Measurements from ENCODE around the gene KCNN3. TPM values are rescaled to one million over a fixed set of nuclear protein-coding genes. Genes with fewer than 3 reads are reported as not detected.

Gene KCNN3
- total RNA-seq, 1 experiment from 2014 or later, result 0.26 TPM

DNA sequence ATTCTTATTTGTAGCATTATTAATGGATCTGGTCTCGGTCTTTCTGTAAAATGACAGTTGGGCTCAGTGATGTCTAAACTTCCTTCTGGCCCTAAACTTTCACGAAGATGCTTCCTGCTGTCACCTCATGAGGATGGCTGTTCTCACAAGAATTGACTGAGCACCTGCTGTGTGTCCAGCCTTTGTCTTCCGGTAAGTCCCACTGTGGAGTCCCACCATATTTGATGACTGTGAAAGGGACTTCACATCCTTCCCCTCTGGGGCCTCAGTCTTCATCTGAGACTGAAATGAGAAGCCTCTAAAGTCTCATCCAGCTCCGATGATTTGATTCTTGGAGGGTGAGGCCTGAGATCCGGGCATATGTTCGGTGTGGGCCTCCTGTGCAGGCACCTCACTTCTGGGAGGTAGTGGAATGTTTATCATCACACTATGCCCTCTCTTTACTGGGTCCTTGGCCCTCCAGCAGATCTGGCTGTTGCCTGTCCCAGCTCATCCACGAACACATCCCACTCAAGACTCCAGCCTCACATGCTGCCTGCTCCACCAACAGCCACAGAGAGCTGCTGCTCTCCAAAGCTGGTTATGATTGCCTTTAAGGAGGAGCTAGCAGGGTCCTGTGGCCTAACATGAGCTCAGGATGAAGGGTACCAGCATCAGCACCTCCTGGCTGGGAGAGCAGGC lies 95.8 kb downstream of the KCNN3 start:
- no peak for DNase-seq
- ChIA-PET CTCF (no interaction called here), POLR2A (ENCODE audit: unreplicated experiment) (no interaction called here)
- Histone ChIP-seq H3K79me2 (ENCODE audit: low read length) (no peaks in the 10 kb centered on the region), H3K27ac (ENCODE audit: low read length) (no peak overlapping the region), H3K9ac (ENCODE audit: low read length) (no peak overlapping the region), H3K4me2 (ENCODE audit: low read length) (no peak overlapping the region), H3K4me3 (ENCODE audit: low read length) (no peak overlapping the region), H2AFZ (ENCODE audit: low read length) (no peak overlapping the region), H3K27me3 (ENCODE audit: low read length) (peaks cover 35% of the 10 kb centered on the region), H3K4me1 (ENCODE audit: insufficient read depth, low read length) (no peaks in the 10 kb centered on the region), H4K20me1 (ENCODE audit: low read length) (no peaks in the 10 kb centered on the region), H3K36me3 (ENCODE audit: low read depth, low read length) (no peaks in the 10 kb centered on the region), H3K9me2 (replicated peaks; ENCODE audit: low read length) (no peaks in the 10 kb centered on the region), H3K9me3 (ENCODE audit: low read length) (peaks cover 7% of the 10 kb centered on the region; the same call in 1 of the 2 replicates), H3F3A (ENCODE audit: low read length, unreplicated experiment) (no peaks in the 10 kb centered on the region)
- no peak for ATAC-seq
- BruUV-seq (replicated peaks), result no TSS peak
- intact Hi-C loops (cut with micrococcal nuclease), result no loop called here
- TF ChIP-seq EZH2phosphoT487 (IDR thresholded peaks at IDR 0.05; ENCODE audit: borderline replicate concordance, low read length), result no peak
- no peak for TF ChIP-seq EZH2 (IDR thresholded peaks at IDR 0.05; ENCODE audit: low read length, unreplicated experiment)
- TF ChIP-seq, protein P1, sequence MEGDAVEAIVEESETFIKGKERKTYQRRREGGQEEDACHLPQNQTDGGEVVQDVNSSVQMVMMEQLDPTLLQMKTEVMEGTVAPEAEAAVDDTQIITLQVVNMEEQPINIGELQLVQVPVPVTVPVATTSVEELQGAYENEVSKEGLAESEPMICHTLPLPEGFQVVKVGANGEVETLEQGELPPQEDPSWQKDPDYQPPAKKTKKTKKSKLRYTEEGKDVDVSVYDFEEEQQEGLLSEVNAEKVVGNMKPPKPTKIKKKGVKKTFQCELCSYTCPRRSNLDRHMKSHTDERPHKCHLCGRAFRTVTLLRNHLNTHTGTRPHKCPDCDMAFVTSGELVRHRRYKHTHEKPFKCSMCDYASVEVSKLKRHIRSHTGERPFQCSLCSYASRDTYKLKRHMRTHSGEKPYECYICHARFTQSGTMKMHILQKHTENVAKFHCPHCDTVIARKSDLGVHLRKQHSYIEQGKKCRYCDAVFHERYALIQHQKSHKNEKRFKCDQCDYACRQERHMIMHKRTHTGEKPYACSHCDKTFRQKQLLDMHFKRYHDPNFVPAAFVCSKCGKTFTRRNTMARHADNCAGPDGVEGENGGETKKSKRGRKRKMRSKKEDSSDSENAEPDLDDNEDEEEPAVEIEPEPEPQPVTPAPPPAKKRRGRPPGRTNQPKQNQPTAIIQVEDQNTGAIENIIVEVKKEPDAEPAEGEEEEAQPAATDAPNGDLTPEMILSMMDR (conservative IDR thresholded peaks at IDR 0.05; ENCODE audit: low read depth, low read length), result no peak

DNA sequence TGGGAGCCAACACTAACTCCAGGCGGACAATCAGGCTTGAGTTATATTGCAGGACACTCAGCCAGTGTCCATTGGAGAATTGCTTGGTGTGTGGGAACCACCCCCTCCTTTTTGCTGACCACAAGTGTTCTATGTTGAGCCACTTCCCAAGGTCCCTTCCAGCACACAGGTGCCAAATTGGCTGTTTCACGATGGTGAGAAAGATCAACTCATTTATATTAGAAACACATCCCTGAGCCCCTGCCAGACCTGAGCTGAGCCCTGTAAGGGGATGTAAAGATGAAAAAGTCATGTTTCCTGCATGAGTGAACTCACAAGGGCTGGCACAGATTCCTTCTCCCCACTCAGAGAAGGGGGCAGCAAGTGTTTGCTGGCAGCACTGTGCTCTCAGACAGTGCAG lies 96.5 kb downstream of the KCNN3 start:
- no peaks in the 10 kb centered on the region for H3K9me2 ChIP-seq (replicated peaks; ENCODE audit: low read length)
- BruUV-seq (replicated peaks), result no TSS peak
- H3K4me2 ChIP-seq (ENCODE audit: low read length), result no peak overlapping the region
- ATAC-seq (no peak), DNase-seq (no peak)
- ChIA-PET POLR2A (ENCODE audit: unreplicated experiment) (no interaction called here), CTCF (no interaction called here)
- H4K20me1 ChIP-seq (ENCODE audit: low read length), result no peaks in the 10 kb centered on the region
- H3F3A ChIP-seq (ENCODE audit: low read length, unreplicated experiment), result no peaks in the 10 kb centered on the region
- intact Hi-C loops (cut with micrococcal nuclease), result no loop called here
- no peaks in the 10 kb centered on the region for H3K4me1 ChIP-seq (ENCODE audit: insufficient read depth, low read length)
- H3K27ac ChIP-seq (ENCODE audit: low read length), result no peak overlapping the region
- H3K27me3 ChIP-seq (ENCODE audit: low read length), result peaks cover 31% of the 10 kb centered on the region
- TF ChIP-seq EZH2phosphoT487 (IDR thresholded peaks at IDR 0.05; ENCODE audit: borderline replicate concordance, low read length) (no peak), EZH2 (IDR thresholded peaks at IDR 0.05; ENCODE audit: low read length, unreplicated experiment) (no peak)
- TF ChIP-seq, protein P1 (conservative IDR thresholded peaks at IDR 0.05; ENCODE audit: low read depth, low read length), result no peak
- no peak overlapping the region for H2AFZ ChIP-seq (ENCODE audit: low read length)
- H3K4me3 ChIP-seq (ENCODE audit: low read length), result no peak overlapping the region
- no peak overlapping the region for H3K9ac ChIP-seq (ENCODE audit: low read length)
- H3K36me3 ChIP-seq (ENCODE audit: low read depth, low read length), result no peaks in the 10 kb centered on the region
- no peaks in the 10 kb centered on the region for H3K9me3 ChIP-seq (ENCODE audit: low read length)
- no peaks in the 10 kb centered on the region for H3K79me2 ChIP-seq (ENCODE audit: low read length)
